Smooth muscle cell (in vitro differentiated cells): ENCODE results near the gene SPECC1L. TPM values are rescaled to one million over a fixed set of nuclear protein-coding genes. Genes with fewer than 3 reads are reported as not detected.

Experiments used
- DNase-seq: peaks from one replicate; lab custom pipeline; 2025; ENCODE audit not compliant: unreplicated experiment; lab: John Stamatoyannopoulos, UW
- H2AFZ ChIP-seq: fragments of 200-600 bp; sonication (generic); 2 replicates; pipeline ENCODE4 v1.6.0; 2016; ENCODE audit warnings: antibody characterized with exemption, low read depth, mild to moderate bottlenecking
- H3F3A ChIP-seq: fragments of 200-600 bp; sonication (generic); 2 replicates; pipeline ENCODE4 v1.6.0; 2017; ENCODE audit warnings: antibody characterized with exemption, low read depth
- H3K27ac ChIP-seq: fragments of 200-600 bp; sonication (generic); 2 replicates; pipeline ENCODE4 v1.5.1; 2016; ENCODE audit warnings: low read depth, mild to moderate bottlenecking
- H3K27me3 ChIP-seq: fragments of 200-600 bp; sonication (generic); 2 replicates; pipeline ENCODE4 v1.6.1; 2016; ENCODE audit warnings: low read depth, mild to moderate bottlenecking
- H3K36me3 ChIP-seq: fragments of 200-600 bp; sonication (generic); 2 replicates; pipeline ENCODE4 v1.5.1; 2016; ENCODE audit warnings: low read depth
- H3K4me1 ChIP-seq: fragments of 200-600 bp; sonication (generic); 2 replicates; pipeline ENCODE4 v1.5.1; 2016; ENCODE audit warnings: low read depth
- H3K4me2 ChIP-seq: fragments of 200-600 bp; sonication (generic); 2 replicates; pipeline ENCODE4 v1.6.0; 2016; ENCODE audit warnings: mild to moderate bottlenecking
- H3K4me3 ChIP-seq: fragments of 200-600 bp; sonication (generic); 2 replicates; pipeline ENCODE4 v1.5.1; 2016; ENCODE audit warnings: mild to moderate bottlenecking
- H3K79me2 ChIP-seq: fragments of 200-600 bp; sonication (generic); 2 replicates; pipeline ENCODE4 v1.6.0; 2016; ENCODE audit warnings: low read depth, mild to moderate bottlenecking
- H3K9ac ChIP-seq: fragments of 200-600 bp; sonication (generic); 2 replicates; pipeline ENCODE4 v1.6.0; 2016; ENCODE audit warnings: low read depth
- H3K9me3 ChIP-seq: fragments of 200-600 bp; sonication (generic); replicated peaks from 2 replicates; pipeline ENCODE4 v1.5.1; 2016; ENCODE audit warnings: low read depth
- H4K20me1 ChIP-seq: fragments of 200-600 bp; sonication (generic); 2 replicates; pipeline ENCODE4 v1.6.0; 2016; ENCODE audit warnings: low read depth
- CTCF ChIP-seq: fragments of 200-600 bp; sonication (generic); IDR thresholded peaks from 2 replicates; pipeline ENCODE4 v1.5.1; 2017; ENCODE audit warnings: borderline replicate concordance, mild to moderate bottlenecking, antibody characterized with exemption; ENCODE audit not compliant: insufficient read depth, poor library complexity, severe bottlenecking
- WGBS: methylation state at CpG from one replicate; pipeline ENCODE4 v1.1.7; 2016; ENCODE audit warnings: low lambda C conversion rate; 5-methylcytosine and 5-hydroxymethylcytosine counted together
- polyA plus RNA-seq: library from polyadenylated mRNA; unstranded; fragments of >200 nt; fragmentation: Nextera tagmentation; extraction: Ambion mirVana; gene quantifications from 2 replicates; pipeline ENCODE4 v1.2.1, GENCODE V29; 2016
- total RNA-seq: library from RNA; depleted of rRNA; stranded (reverse); fragments of >200 nt; gene quantifications from 2 replicates; pipeline ENCODE4 v1.2.3, GENCODE V29; 2014

Gene SPECC1L
- total and polyA plus RNA-seq, 2 experiments from 2014 or later = 10.0 to 19.1 TPM

DNA sequence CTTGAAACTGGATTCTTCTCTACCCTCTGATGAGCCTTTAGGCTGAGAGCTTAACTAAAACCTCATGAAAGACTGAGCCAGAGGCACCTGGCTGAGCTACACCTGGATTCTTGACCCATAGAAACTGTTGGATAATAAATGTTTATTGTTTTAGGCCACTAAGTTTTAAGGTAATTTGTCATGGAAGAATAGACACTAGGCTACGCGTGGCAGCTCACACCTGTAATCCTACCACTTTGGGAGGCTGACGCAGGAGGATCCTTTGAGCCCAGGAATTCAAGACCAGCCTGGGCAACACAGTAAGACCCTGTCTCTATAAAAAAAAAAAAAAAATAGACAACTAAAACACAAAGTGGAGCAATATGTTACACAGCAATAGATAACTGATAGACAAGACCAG, 195.3 kb downstream of the SPECC1L start:
- Histone ChIP-seq H2AFZ (no peak overlapping the region), H3K36me3 (no peaks in the 10 kb centered on the region), H3K9me3 (no peaks in the 10 kb centered on the region), H3K79me2 (no peaks in the 10 kb centered on the region), H3K4me2 (no peak overlapping the region), H4K20me1 (no peaks in the 10 kb centered on the region), H3K4me3 (no peak overlapping the region), H3K4me1 (peaks cover 9% of the 10 kb centered on the region), H3F3A (peaks cover 9% of the 10 kb centered on the region), H3K27ac (no peak overlapping the region), H3K27me3 (no peaks in the 10 kb centered on the region), H3K9ac (no peak overlapping the region)
- no peak for DNase-seq
- 100% methylated on average over 3 of the region's 3 CpGs for WGBS
- no peak for TF ChIP-seq CTCF

DNA sequence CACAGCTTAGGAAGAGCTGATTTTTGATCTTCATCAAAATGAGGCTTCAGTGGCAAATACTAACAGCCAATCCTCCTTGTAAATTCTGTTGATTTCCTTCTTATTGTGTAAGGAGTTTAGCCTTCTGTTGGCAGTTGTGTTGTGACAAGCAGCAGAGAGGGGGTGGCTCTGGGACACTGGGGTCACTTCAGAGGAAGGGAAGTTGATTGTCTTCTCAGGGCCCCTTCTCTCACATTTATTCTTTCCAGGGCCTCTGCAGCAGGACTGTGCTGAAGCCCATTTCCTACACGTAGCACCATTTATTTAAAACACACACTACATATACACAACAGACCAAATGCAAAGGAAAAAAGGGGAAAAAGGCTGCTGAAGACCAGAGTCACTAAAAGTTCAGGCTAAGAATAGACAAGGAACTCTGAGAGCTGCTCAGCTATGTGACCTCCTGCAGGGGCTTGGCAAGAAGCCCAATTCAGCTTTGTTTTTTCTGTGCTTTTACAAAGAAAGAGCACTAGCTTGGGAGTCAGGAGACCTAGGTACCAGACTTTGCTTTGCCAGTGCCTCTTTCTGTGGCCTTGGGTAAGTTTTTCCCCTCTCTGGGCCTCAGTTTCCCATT, 196.2 kb downstream of the SPECC1L start:
- Histone ChIP-seq H4K20me1 (no peaks in the 10 kb centered on the region), H3K79me2 (no peaks in the 10 kb centered on the region), H3K4me3 (no peak overlapping the region), H3K27ac (peak overlapping the region; percentile 18), H3K9ac (no peak overlapping the region), H2AFZ (no peak overlapping the region), H3K9me3 (no peaks in the 10 kb centered on the region), H3F3A (peaks cover 9% of the 10 kb centered on the region), H3K27me3 (no peaks in the 10 kb centered on the region), H3K4me2 (peak overlapping the region; percentile 16), H3K4me1 (peaks cover 9% of the 10 kb centered on the region), H3K36me3 (no peaks in the 10 kb centered on the region)
- TF ChIP-seq CTCF = no peak
- 31% methylated on average over 1 of the region's 1 CpG for WGBS
- no peak for DNase-seq

DNA sequence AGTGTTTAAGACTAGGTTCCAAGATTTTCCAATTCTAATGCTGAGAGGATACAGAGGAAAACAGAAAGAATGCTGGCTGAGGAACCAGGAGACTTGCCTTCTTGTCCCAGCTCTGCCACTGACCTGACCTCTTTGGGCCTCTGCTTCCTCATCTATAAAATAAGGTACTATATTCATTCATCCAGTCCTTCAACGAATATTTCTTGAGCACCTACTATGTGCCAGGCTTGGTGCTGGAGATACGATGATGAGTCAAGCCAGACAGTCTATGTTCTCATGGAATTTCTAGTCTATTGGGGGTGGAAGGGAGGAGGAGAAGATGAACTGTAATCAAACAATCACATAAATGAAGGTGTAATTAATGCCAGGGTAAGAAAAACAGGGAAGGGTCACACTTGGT, 196.7 kb downstream of the SPECC1L start:
- Histone ChIP-seq H2AFZ (no peak overlapping the region), H3K4me3 (no peak overlapping the region), H3K9ac (no peak overlapping the region), H3K4me1 (peaks cover 9% of the 10 kb centered on the region), H3K27ac (no peak overlapping the region), H3F3A (peaks cover 9% of the 10 kb centered on the region), H4K20me1 (no peaks in the 10 kb centered on the region), H3K9me3 (no peaks in the 10 kb centered on the region), H3K4me2 (no peak overlapping the region), H3K79me2 (no peaks in the 10 kb centered on the region), H3K36me3 (no peaks in the 10 kb centered on the region), H3K27me3 (no peaks in the 10 kb centered on the region)
- WGBS = 86% methylated on average over 2 of the region's 2 CpGs
- TF ChIP-seq CTCF = no peak
- DNase-seq = no peak

Other genes starting within 250 kb of the SPECC1L start
- 1.1 and 1.5 TPM in 2 replicates for gene SUSD2, start 89.3 kb upstream of the SPECC1L start, total RNA-seq
- 0.24 and 1.2 TPM in 2 replicates for gene SUSD2, start 89.3 kb upstream of the SPECC1L start, polyA plus RNA-seq
- 3.7 and 5.4 TPM in 2 replicates for gene GGT5, start 25.7 kb upstream of the SPECC1L start, total RNA-seq
- gene GGT5, start 25.7 kb upstream of the SPECC1L start, polyA plus RNA-seq = 12.4 and 12.8 TPM in 2 replicates
- 1.5 and 1.8 TPM in 2 replicates for gene ADORA2A, start 156.8 kb downstream of the SPECC1L start, total RNA-seq
- 1.6 and 3.8 TPM in 2 replicates for gene ADORA2A, start 156.8 kb downstream of the SPECC1L start, polyA plus RNA-seq
- gene UPB1, start 224.5 kb downstream of the SPECC1L start, total RNA-seq = not detected in 2 replicates
- 0.21 and 0.38 TPM in 2 replicates for gene UPB1, start 224.5 kb downstream of the SPECC1L start, polyA plus RNA-seq